ENCODE data around the gene ZNF559. TPM values are rescaled to one million over a fixed set of nuclear protein-coding genes. Genes with fewer than 3 reads are reported as not detected.

Gene ZNF559
- total RNA-seq, 1 experiment from 2014 or later, result 19.7 TPM

GRCh38 chr19:9352505-9352904 is 28.5 kb downstream of the ZNF559 start:
- no CpG with 5 or more reads among the region's 2 CpGs for WGBS (ENCODE audit: extremely low coverage, insufficient read length, low lambda C conversion rate)
- Histone ChIP-seq H3K4me1 (ENCODE audit: insufficient read depth, low read length) (no peaks in the 10 kb centered on the region), H3K14ac (ENCODE audit: insufficient read depth, low read length) (no peak overlapping the region), H3K9me3 (ENCODE audit: control insufficient read depth, low read depth, low read length) (peaks cover 53% of the 10 kb centered on the region), H2AFZ (ENCODE audit: low read length) (no peak overlapping the region), H3K79me1 (ENCODE audit: insufficient read depth, low read depth, low read length, poor library complexity, severe bottlenecking) (no peaks in the 10 kb centered on the region), H2BK5ac (ENCODE audit: insufficient read length, low read length) (no peak overlapping the region), H3T11ph (ENCODE audit: low read length) (no peak overlapping the region), H4K5ac (ENCODE audit: insufficient read length, low read depth, low read length) (no peak overlapping the region), H2BK12ac (ENCODE audit: insufficient read length, low read depth, low read length) (no peak overlapping the region), H3K79me2 (ENCODE audit: insufficient read depth, low read length) (no peaks in the 10 kb centered on the region), H4K91ac (ENCODE audit: insufficient read length, low read depth, low read length) (no peak overlapping the region), H3K23me2 (ENCODE audit: insufficient read length, low read depth, low read length, poor library complexity, severe bottlenecking) (no peaks in the 10 kb centered on the region), H4K8ac (replicated peaks; ENCODE audit: insufficient read length, low read depth, low read length) (no peak overlapping the region), H3K56ac (ENCODE audit: insufficient read length, low read depth, low read length) (no peak overlapping the region), H3K4ac (ENCODE audit: low read depth, low read length) (no peak overlapping the region), H2BK120ac (ENCODE audit: low read depth, low read length, poor library complexity, severe bottlenecking) (no peak overlapping the region), H4K20me1 (ENCODE audit: control insufficient read depth, insufficient read depth, insufficient read length) (no peaks in the 10 kb centered on the region), H2AK5ac (ENCODE audit: insufficient read length, low read length) (no peak overlapping the region), H3K4me2 (ENCODE audit: insufficient read depth, insufficient read length, low read length) (no peak overlapping the region), H3K27me3 (ENCODE audit: insufficient read depth, low read length) (no peaks in the 10 kb centered on the region), H3K18ac (ENCODE audit: insufficient read length, low read depth, low read length) (no peak overlapping the region), H2BK20ac (ENCODE audit: low read depth, low read length, poor library complexity, severe bottlenecking) (no peak overlapping the region), H3K9ac (ENCODE audit: extremely low read depth, insufficient read length, low read length) (no peak overlapping the region), H2BK15ac (ENCODE audit: low read depth, low read length) (no peak overlapping the region), H3K23ac (ENCODE audit: insufficient read length, low read depth, low read length) (no peak overlapping the region), H3K27ac (ENCODE audit: insufficient read length, low read depth, low read length) (no peak overlapping the region)
- Mint-ChIP-seq H3K4me3 (no peak overlapping the region), H3K36me3 (ENCODE audit: insufficient read depth in 1 of 3, low read depth in 3 of 3) (peaks cover 69 to 83% (median 77%) of the 10 kb centered on the region in 3 experiments), H3K9me3 (peaks cover 81 to 83% of the 10 kb centered on the region in 2 experiments), H3K27ac (no peak overlapping the region), H3K4me1 (no peaks in the 10 kb centered on the region), H3K27me3 (ENCODE audit: low read depth) (no peaks in the 10 kb centered on the region)
- no peak for TF ChIP-seq CTCF (conservative IDR thresholded peaks at IDR 0.05)
- DNase-seq, result no peak

Measured in H9 (cell line).